Esophagus muscularis mucosa (tissue), 4 donors: ENCODE measurements around the gene ITGB1BP2. TPM values are rescaled to one million over a fixed set of nuclear protein-coding genes. Genes with fewer than 3 reads are reported as not detected.
"Not testable (repeated sequence)": the region's sequence is repeated elsewhere in the genome, so short reads cannot be mapped to it uniquely, and the experiment has no call there.

Experiments
- DNase-seq: peaks from one replicate; pipeline ENCODE4 v3.0.0-alpha.2; 2017; ENCODE audit errors: extremely low spot score
- H3K27ac ChIP-seq, 4 donors: fragments of 200-600 bp; sonication (generic); replicated peaks in 1 of 4; 1 replicate in 3 of 4; 2 replicates in 1 of 4; pipeline ENCODE4 v1.5.1; 2016 to 2019; ENCODE audit warnings: mild to moderate bottlenecking in 1 of 4
- H3K27me3 ChIP-seq, 4 donors: fragments of 200-600 bp; sonication (generic); one replicate each; pipeline versions ENCODE4 v1.5.1 to v1.6.0; 2016 to 2019
- H3K36me3 ChIP-seq, 4 donors: fragments of 200-600 bp; sonication (generic); one replicate each; pipeline ENCODE4 v1.5.1; 2016 to 2019
- H3K4me1 ChIP-seq, 4 donors: fragments of 200-600 bp; sonication (generic); one replicate each; pipeline ENCODE4 v1.5.1; 2016 to 2019
- H3K4me3 ChIP-seq, 4 donors: fragments of 200-600 bp; sonication (generic); 1 replicate in 2 of 4; 2 replicates in 2 of 4; pipeline ENCODE4 v1.5.1; 2016 to 2019; ENCODE audit warnings: mild to moderate bottlenecking in 4 of 4, moderate library complexity in 1 of 4
- H3K9me3 ChIP-seq, 4 donors: fragments of 200-600 bp; sonication (generic); 1 replicate in 3 of 4; 2 replicates in 1 of 4; pipeline ENCODE4 v1.5.1; 2016 to 2019
- EP300 ChIP-seq: sonication (generic); formaldehyde crosslinking; IDR thresholded peaks from one replicate; pipeline ENCODE4 v1.6.1; 2017; ENCODE audit warnings: antibody characterized with exemption
- POLR2A ChIP-seq: fragments of 450-650 bp; IDR thresholded peaks from one replicate; pipeline ENCODE4 v1.6.1; 2017; ENCODE audit warnings: antibody characterized with exemption, moderate library complexity, mild to moderate bottlenecking, low read depth
- POLR2AphosphoS5 ChIP-seq, 2 donors: sonication (generic); formaldehyde crosslinking; IDR thresholded peaks; one replicate each; pipeline ENCODE4 v1.6.1; 2017; ENCODE audit warnings: antibody characterized with exemption in 2 of 2
- WGBS: methylation state at CpG from one replicate; pipeline ENCODE4 v1.1.5; 2018; 5-methylcytosine and 5-hydroxymethylcytosine counted together
- intact Hi-C: fragments of 100-400 bp; cut with DNase I; formaldehyde crosslinking; loops from one replicate; pipeline ENCODE4 v1.15.1; 2023
- total RNA-seq, 4 donors: library from RNA; depleted of rRNA; stranded (reverse); fragments of >200 nt; gene quantifications; one replicate each; pipeline versions ENCODE4 v1.1.0 to v1.2.1, GENCODE V29; 2016
- TF ChIP-seq, protein P1 (sequence below), 3 experiments: fragments of 200-600 bp in 2 of 3; fragments of 450-650 bp in 1 of 3; sonication (generic) in 2 of 3; IDR thresholded peaks; one replicate each; pipeline ENCODE4 v1.5.1; 2017 to 2019; ENCODE audit warnings: antibody characterized with exemption in 3 of 3, mild to moderate bottlenecking in 2 of 3, moderate library complexity in 1 of 3

The ITGB1BP2 gene
- total RNA-seq, 4 donors from 2014 or later: 12.0 to 35.7 (median 22.2) TPM

- intact Hi-C loops: no loop called here
- Histone ChIP-seq H3K36me3 (no peaks in the 10 kb centered on the region), H3K27ac (no peak overlapping the region), H3K4me1 (peaks cover 0 to 12% (median 6%) of the 10 kb centered on the region in 4 donors), H3K9me3 (peaks cover 0 to 18% (median 2%) of the 10 kb centered on the region in 4 donors), H3K4me3 (no peak overlapping the region), H3K27me3 (no peaks in the 10 kb centered on the region)
- WGBS: 88% methylated on average over 3 of the region's 3 CpGs
- DNase-seq: no peak
- TF ChIP-seq POLR2A: no peak
- TF ChIP-seq EP300: no peak
- TF ChIP-seq POLR2AphosphoS5 (IDR thresholded peaks at IDR 0.05): no peak
- TF ChIP-seq, protein P1, sequence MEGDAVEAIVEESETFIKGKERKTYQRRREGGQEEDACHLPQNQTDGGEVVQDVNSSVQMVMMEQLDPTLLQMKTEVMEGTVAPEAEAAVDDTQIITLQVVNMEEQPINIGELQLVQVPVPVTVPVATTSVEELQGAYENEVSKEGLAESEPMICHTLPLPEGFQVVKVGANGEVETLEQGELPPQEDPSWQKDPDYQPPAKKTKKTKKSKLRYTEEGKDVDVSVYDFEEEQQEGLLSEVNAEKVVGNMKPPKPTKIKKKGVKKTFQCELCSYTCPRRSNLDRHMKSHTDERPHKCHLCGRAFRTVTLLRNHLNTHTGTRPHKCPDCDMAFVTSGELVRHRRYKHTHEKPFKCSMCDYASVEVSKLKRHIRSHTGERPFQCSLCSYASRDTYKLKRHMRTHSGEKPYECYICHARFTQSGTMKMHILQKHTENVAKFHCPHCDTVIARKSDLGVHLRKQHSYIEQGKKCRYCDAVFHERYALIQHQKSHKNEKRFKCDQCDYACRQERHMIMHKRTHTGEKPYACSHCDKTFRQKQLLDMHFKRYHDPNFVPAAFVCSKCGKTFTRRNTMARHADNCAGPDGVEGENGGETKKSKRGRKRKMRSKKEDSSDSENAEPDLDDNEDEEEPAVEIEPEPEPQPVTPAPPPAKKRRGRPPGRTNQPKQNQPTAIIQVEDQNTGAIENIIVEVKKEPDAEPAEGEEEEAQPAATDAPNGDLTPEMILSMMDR (IDR thresholded peaks at IDR 0.05): no peak
These were observed 24.8 kb downstream of the ITGB1BP2 start for GRCh38 chrX:71326394-71326793.

GRCh38 chrX:71349151-71349665 is 47.7 kb downstream of the ITGB1BP2 start:
- intact Hi-C loops, H3K36me3 ChIP-seq, H3K4me3 ChIP-seq, H3K9me3 ChIP-seq, H3K27ac ChIP-seq, DNase-seq, H3K4me1 ChIP-seq, H3K27me3 ChIP-seq: not testable (repeated sequence)
- 52% methylated on average over 2 of the region's 5 CpGs for WGBS

GRCh38 chrX:71349867-71350266 is 48.3 kb downstream of the ITGB1BP2 start:
- H3K9me3 ChIP-seq, H3K4me3 ChIP-seq, intact Hi-C loops, H3K36me3 ChIP-seq, H3K4me1 ChIP-seq, H3K27me3 ChIP-seq, DNase-seq, H3K27ac ChIP-seq: not testable (repeated sequence)
- 20% methylated on average over 1 of the region's 6 CpGs for WGBS
- TF ChIP-seq, protein P1 (IDR thresholded peaks at IDR 0.05): peak in 1 of 3 experiments; percentile 5

- H3K4me1 ChIP-seq, H3K27me3 ChIP-seq, H3K4me3 ChIP-seq, H3K9me3 ChIP-seq, H3K27ac ChIP-seq, DNase-seq, intact Hi-C loops, H3K36me3 ChIP-seq: not testable (repeated sequence)
- 85% methylated on average over 4 of the region's 5 CpGs for WGBS
These were observed 50.9 kb downstream of the ITGB1BP2 start for GRCh38 chrX:71352439-71352838.

Other genes with a start within 250 kb of the ITGB1BP2 start
- gene SNX12, start 233.4 kb upstream of the ITGB1BP2 start, total RNA-seq: 10 to 100 TPM; 41.9 to 85.1 (median 64.8) TPM
- 10 to 100 TPM; 28.2 to 45.0 (median 35.3) TPM for gene FOXO4, start 205.9 kb upstream of the ITGB1BP2 start, total RNA-seq
- gene CXorf65, start 195.0 kb upstream of the ITGB1BP2 start, total RNA-seq: not detected
- 1 to 10 TPM; 1.1 to 7.9 (median 4.3) TPM for gene IL2RG, start 190.2 kb upstream of the ITGB1BP2 start, total RNA-seq
- 10 to 100 TPM; 23.7 to 34.2 (median 28.2) TPM for gene MED12, start 183.2 kb upstream of the ITGB1BP2 start, total RNA-seq
- 1 to 10 TPM; 1.2 to 2.8 (median 2.4) TPM for gene NLGN3, start 156.9 kb upstream of the ITGB1BP2 start, total RNA-seq
- under 1 TPM in 1 of 4 donors, not detected in 3; 0.19 TPM for gene GJB1, start 78.5 kb upstream of the ITGB1BP2 start, total RNA-seq
- 10 to 100 TPM in 3 of 4 donors, 1 to 10 TPM in 1; 9.9 to 19.0 (median 16.8) TPM for gene ZMYM3, start 47.6 kb upstream of the ITGB1BP2 start, total RNA-seq
- 100 to 1,000 TPM; 191 to 237 (median 235) TPM for gene NONO, start 18.1 kb upstream of the ITGB1BP2 start, total RNA-seq
- gene TAF1, start 64.6 kb downstream of the ITGB1BP2 start, total RNA-seq: 10 to 100 TPM; 34.3 to 59.4 (median 41.4) TPM
- 10 to 100 TPM; 54.2 to 90.1 (median 68.1) TPM for gene OGT, start 231.4 kb downstream of the ITGB1BP2 start, total RNA-seq